T-helper 2 cell treated with Interferon-gamma antibody and Interleukin-4, amounts not matched to agents 100 ng/mL and 5 ng/mL, for 36 hours (primary cell): ENCODE measurements around the gene PDCD4. TPM values are rescaled to one million over a fixed set of nuclear protein-coding genes. Genes with fewer than 3 reads are reported as not detected.

Source experiments
- intact Hi-C: fragments of 100-400 bp; cut with micrococcal nuclease; formaldehyde crosslinking; loops from one replicate; pipeline ENCODE4 v1.15.1; 2023
- total RNA-seq: library from RNA; stranded (reverse); gene quantifications from 2 replicates; pipeline ENCODE4 v1.2.3, GENCODE V29; 2022

The PDCD4 gene
- total RNA-seq, 1 donor from 2014 or later = 49.4 TPM

DNA sequence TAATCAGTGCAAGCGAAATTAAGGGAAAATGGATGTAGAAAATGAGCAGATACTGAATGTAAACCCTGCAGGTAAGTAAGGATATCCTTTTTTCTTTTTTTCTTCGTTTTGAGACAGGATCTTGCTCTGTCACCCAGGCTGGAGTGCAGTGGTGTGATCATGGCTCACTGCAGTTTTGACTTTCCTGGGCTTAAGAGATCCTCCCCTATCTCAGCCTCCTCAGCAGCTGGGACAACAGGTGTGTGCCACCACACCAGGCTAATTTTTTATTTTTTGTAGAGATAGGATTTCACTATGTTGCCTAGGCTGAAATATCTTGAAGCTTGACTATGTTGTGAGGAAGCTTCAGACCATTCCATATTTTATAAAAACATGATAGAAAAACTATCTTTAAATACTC, 4.3 kb downstream of the PDCD4 start:
- intact Hi-C loops = no loop called here

DNA sequence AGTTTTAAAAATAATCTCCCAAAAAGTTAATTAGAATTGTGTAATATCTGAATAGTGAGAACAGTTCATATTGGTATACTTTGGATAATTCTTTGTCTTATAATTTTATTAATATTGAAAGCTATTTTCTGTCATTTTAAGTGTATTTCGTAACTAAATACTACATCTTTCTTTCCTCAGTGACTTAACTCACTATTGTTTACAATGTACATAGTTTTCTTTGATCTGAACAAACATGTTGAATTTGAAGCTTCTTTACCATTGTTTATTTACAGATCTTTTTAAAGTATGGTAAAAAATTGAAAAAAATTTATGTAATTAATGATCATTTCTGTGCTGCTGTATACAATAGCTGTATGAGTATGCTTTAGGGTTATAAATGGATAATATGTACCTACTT, 5.1 kb downstream of the PDCD4 start:
- intact Hi-C loops = no loop called here

DNA sequence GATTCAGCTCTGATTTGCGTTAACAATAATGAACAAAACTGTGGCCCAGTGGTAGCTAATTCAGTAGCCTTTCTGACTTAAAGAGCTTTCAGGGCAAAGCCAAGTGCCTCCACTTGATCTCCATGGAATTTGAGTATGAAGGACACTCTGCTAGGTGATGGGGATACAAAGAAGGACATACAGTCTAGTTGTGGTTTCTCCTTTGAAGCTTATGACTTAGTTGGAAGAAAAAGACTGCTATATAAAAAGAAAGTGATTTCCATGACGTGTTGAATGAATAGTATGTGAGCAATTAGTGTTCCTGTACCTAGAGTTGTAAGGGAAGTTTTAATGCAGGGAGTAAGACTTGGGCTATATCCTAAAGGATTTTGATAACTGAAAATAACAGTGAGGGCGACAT, 8.3 kb downstream of the PDCD4 start:
- intact Hi-C loops = no loop called here

DNA sequence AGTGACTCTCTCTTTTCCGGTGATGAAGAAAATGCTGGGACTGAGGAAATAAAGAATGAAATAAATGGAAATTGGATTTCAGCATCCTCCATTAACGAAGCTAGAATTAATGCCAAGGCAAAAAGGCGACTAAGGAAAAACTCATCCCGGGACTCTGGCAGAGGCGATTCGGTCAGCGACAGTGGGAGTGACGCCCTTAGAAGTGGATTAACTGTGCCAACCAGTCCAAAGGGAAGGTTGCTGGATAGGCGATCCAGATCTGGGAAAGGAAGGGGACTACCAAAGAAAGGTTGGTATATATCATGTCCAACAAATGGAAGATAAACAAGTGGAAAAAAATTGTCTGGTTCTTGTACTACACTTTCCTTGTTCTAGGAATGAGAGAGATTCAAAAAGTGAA, 9.5 kb downstream of the PDCD4 start:
- intact Hi-C loops = no loop called here

DNA sequence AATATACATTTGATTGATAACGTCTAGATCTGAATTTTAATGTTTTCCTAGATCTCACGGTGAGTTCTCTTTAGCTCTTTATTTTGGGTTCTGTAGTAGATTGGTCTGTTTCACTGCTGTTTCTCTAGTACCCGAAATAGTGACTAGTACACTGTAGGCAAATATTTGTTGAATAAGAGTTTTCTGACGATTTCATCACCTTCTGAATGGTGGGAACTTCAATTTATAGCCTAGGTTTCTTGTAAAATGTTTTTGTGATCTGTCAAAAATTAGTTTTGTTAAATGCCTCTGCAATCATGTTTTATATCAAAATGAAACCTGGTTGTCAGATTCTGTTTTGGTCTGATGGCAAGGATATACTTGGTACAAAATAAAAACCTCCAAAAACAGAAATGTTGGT, 10.2 kb downstream of the PDCD4 start:
- intact Hi-C loops = no loop called here

DNA sequence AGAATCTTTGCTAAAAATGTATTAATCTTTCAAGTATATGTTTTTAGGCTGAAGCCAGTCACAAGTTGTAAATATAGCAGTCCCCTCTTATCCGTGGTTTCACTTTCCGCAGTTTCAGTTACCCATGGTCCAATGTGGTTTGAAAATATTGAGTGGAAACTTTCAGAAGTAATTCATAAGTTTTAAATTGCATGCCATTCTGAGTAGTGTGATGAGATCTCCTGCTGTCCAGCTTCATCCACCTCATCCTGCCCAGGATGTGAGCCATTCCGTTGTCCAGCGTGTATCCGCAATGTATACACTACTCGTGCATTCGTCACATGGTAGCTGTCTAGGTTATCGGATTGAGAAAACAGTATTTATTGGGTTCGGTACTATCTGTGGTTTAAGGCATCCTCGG, 12.2 kb downstream of the PDCD4 start:
- intact Hi-C loops = loop anchor here (1.0 kb wide), 2 partner anchors 9 to 10 kb away; no protein-coding TSS in a partner anchor

DNA sequence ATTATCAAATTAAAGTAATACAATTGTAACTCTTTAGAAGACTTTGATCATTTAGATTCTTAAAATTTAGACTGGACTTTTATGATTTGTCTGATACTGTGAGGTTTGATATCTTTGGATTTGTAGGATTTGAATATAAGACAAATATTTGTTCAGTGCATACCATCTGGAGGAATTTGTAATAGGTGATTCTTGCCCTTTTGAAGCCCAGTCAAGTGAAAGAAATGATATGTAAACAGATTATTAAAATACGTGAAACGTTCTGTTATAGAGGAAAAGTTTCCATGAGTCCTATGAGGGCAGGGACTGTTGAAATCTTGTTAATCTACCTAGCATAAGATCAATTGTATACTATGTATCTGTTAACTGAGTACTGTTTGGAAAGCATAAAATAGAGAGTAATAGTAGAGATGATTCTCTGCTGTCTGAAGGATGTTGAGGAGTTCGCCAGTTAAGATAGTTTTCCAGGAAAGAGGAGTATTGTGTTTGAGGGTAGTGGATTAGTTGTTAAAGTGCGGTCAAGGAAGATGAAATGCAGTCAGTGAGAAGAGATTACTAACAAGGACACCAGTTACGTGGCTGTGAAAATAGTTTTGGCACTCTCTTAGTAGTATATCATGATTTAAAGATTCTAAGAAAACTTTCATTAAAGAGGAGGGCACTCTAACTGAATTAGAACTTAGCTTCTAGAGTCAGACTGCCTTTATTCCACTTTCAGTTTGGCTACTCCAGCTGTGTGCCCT, 14.4 kb downstream of the PDCD4 start:
- intact Hi-C loops = no loop called here

DNA sequence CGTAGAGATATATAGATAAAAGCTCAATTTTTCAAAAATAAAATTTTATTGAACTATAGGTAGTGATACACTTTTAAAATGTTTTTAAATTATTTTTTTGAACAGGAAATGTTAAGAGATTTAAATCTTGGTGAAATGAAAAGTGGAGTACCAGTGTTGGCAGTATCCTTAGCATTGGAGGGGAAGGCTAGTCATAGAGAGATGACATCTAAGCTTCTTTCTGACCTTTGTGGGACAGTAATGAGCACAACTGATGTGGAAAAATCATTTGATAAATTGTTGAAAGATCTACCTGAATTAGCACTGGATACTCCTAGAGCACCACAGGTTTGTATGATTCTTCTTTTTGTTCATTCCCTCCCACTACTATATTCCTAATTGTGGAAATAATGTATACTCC, 15.8 kb downstream of the PDCD4 start:
- intact Hi-C loops = no loop called here

DNA sequence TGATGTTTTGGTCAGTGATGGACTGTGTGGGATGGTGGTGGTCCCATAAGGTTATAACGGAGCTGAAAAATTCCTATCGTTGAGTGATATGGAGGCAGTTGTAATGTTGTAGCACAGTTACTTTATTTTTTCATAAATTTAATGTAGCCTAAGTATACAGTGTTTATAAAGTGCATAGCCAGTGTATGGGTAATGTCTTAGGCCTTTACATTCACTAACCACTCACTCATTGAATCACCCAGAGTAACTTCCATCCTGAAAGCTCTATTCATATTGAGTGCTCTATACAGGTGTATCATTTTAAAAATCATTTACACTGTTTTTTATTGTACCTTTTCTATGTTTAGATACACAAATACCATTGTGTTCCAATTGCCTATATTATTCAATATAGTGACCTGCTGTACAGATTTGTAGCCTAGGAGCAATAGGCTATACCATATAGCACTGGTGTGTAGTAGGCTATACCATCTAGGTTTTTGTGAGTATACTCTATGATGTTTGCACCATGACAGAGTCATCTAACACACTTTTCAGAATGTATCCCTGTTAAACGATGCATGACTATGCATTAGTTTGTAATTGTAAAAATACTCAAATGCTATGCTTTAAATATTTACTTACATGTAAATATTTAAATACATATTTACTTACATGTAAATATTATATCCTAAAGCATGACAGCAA, 21.0 kb downstream of the PDCD4 start:
- intact Hi-C loops = loop anchor here (1.0 to 2.0 kb wide), 4 partner anchors 8 to 282 kb away; no protein-coding TSS in a partner anchor

DNA sequence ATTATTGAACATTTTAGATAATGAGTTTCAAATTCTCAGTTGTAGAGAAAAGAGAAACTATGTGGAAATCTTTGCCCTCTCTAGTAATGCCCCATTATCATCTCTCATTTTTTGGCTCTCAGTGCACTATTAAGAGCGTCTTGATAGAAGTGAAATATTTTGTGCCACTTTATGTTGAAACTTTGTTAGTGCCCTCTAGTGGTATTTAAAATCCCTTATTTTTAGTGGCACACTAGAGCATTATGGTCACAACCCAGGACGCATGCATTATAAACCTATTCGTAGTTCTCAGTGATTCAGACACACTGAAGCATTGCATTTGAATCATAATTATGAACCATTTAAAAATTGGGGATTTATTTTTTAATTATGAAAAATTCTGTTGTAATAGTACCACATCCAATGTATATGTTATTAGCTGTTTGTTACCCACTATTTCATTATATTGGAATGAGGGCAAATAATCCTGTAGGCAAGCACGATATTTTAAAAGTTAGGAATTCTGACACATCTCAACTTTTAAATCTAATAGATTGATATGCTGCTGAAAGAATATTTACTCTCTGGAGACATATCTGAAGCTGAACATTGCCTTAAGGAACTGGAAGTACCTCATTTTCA, 21.9 kb downstream of the PDCD4 start:
- intact Hi-C loops = loop anchor here (1.0 to 2.0 kb wide), 4 partner anchors 9 to 283 kb away; no protein-coding TSS in a partner anchor

DNA sequence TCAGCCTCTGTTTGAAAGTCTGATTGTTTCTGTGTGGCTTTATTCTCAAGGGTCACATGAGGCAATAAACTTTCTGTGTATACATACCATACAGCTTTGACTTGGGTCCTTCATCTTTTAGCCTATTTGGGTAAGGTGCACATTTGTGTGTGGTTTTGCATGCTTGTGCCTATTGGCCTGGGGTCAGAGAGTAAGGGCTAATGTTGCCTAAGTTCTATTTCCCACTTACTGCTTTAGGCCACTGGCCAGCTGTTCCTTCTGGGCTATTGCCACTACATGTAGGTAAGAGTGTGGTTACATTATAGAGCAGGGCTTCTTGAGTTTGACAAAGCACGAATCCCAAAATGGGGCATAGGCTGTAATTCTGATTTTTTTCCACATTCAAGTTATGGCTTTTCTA, 25.5 kb downstream of the PDCD4 start:
- intact Hi-C loops = no loop called here

DNA sequence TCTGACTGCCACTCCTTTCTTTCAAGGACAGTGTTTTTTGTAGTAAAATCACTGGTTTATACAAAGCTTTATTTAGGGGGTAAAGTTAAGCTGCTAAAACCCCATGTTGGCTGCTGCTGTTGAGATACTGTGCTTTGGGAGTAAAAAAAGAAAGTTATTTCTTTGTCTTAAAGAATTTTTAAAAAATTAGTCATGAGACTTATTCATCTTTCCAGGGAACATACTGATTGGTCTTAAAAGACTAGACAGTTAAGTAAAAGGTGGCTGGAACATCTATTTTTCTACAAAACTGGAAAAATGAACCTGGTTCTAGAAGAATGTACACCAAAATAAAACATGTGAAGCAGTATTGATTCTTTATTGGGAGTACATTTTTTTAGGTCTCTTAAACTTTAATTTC, 26.7 kb downstream of the PDCD4 start:
- intact Hi-C loops = no loop called here

DNA sequence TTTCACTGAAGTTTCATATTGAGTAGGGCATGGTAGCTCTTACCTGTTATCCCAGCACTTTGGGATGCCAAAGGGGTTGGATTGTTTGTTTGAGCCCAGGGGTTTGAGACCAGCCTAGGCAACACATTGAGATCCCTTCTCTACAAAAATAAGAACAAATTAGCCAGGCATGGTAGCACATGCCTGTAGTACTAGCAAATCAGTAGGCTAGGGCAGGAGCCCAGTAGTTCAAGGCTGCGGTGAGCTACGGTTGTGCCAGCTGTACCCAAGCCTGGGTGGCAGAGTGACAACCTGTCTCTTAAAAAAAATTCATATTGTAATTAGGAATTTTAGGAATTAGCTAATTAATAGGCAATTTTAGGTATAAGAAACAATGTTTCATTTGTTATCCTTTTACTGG, 29.3 kb downstream of the PDCD4 start:
- intact Hi-C loops = no loop called here

DNA sequence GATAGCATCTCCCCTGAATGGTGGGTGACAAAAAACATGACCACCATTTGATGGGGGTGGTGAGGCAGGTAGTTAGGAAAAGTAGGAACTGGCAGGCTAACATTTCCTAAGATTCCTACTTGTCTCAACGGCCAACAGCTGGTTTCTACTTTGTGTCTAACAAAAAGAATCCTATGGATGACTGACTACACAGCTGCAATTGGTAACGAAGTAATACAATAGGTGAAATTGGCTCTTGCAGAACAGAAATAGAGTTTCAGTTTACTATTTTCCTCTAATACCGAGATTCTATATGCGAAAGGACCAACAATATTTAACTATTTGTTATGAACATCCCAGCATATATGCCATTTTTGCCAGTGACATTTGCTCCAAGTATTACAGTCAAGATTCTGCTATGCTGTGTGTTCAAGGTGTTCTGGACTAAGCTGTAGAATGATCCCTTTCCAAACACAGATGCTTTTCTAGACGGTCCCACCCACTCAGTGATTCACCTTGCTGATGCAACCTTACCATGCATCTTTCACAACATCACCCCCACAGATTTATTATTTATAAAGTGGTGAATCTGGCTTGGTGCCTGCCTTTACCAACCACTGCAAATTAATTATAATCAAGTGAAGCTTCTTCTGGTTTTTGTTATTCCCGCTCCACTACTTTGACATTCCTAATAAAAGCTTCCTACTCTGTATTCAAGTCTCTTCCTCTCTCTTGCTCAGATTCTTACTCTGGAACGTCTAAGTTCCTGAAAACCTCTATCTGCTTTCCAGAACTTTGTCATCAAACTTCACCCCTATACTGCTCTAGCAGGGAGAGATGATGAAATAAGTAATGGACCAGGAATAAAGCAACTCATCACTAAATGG, 30.5 kb downstream of the PDCD4 start:
- intact Hi-C loops = loop anchor here (2.0 kb wide), 1 partner anchor 17 kb away; the partner anchor contains the start of genes BBIP1 and SHOC2

DNA sequence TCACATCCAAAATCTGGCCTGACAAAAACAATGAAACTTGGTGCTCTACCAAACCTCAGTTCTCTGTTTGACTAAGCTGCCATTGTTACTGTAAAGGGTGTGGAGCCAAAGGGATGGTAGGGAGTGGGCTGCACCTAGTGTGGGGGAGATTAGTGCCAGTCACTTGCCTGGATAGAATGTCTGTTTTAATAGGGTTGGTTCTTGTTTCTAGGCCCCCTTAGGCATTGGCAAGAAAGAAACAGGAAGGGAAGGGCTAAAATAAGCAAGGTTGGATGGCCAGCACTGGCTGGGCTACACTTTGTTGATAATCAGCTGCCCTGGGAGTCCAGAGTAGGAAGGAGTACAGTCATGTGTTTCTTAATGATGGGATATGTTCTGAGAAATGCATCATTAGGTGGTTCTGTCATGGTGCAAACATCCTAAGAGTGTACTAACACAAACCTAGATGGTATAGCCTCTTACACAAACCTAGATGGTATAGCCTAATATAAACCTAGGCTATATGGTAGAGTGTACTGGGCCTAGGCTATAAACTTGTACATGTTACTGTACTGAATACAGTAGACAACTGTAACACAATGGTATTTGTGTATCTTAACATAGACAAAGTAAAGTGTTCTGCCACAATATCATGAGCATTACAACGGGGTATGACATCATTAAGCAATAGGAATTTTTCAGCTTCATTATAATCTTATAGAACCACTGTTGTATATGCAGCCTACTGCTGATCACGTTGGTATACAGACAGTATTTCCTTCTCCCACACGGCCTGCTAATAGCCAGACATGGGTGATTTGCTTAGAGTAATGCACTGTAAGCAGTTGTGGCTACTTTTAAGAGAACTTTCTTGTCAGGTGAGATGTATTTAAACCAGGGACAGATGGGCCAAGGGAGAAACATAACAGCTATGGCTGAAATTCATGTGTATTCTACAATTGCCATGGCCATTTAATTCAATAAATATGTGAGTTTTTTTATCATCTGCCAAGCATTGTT, 31.9 kb downstream of the PDCD4 start:
- intact Hi-C loops = loop anchor here (2.0 kb wide), 1 partner anchor 15 kb away; the partner anchor contains the start of genes BBIP1 and SHOC2

DNA sequence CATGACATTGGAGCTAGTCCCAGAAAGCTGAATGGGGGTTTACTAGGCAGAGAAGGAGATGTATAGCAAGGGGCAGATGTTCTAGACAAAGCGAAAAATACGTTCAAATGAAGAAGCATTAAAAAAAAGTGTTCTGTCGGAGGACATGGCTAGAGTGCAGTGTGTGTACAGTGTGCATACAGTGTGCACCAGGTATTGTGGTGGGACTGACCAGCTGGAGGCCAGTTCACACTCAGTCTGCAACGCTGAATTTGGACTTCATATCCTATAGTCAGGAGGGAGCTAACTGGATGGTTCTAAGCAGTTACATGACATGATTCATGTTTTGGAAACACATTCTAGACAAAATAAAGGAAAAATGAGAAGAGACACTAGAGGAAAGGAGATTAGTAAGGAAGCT, 38.4 kb downstream of the PDCD4 start:
- intact Hi-C loops = no loop called here

DNA sequence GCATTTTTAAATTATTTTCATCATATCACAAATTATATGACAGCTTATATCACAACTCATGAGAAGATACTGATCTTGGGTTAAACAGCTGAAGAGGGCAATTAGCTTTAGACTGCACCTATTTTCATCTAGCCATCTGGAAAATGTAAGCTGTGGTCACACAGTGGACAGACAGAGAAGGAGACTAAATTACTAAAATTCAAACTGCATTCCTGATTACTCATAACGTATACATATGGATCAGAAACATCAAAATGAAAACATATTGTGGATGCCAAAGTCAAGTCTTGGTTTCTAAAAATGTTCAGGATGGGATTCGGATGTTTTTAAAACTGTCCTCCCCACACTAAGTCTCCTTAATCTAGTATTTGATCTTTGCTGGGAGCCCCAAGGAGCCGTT, 40.6 kb downstream of the PDCD4 start:
- intact Hi-C loops = no loop called here

DNA sequence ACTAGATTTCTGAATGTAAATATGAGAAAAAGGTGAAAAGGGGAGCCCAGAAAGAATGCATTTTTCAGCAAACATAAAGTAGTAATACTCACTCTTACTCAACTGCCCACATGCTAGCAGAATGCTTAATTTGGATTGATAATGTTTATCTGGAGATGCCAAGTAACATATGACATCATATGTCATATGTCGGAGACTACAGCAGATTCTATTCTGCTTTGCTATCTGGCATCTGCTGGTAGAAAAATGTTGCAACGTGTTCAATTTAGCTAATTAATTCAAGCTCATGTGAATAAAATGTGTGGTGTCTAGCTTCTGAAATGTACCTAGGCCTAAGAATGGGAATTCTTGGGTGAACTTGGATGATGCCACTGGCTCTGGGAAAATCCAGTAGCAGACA, 42.7 kb downstream of the PDCD4 start:
- intact Hi-C loops = no loop called here

DNA sequence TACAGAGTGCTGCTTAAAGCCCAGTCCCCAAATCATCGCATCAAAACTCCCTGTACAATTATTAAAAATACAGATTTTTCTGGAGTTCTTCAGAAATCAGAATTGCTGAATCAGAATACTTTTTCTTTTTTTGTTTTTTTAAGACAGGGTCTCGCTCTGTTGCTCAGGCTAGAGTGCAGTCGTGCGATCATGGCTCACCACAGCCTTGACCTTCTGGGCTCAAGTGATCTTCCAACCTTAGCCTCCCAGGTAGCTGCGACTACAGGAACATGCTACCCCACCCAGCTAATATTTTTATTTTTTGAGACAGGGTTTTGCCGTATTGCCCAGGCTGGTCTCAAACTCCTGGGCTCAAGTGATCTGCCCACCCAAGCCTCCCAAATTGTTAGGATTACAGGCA, 43.3 kb downstream of the PDCD4 start:
- intact Hi-C loops = loop anchor here (5.0 kb wide), 1 partner anchor 688 kb away; no protein-coding TSS in a partner anchor

DNA sequence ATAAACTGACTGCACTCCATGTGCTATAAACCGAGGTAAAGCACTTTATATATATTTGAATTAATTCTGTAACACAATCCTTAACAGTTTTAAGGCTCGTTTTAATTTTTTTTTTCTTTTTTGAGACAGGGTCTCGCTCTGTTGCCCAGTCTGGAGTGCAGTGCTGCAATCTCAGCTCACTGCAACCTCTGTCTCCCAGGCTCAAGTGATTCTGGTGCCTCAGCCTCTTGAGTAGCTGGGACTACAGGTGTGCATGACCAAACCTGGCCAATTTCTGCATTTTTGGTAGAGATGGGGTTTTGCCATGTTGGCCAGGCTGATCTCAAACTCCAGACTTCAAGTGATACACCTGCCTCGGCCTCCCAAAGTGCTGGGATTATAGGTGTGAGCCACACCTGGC, 43.9 kb downstream of the PDCD4 start:
- intact Hi-C loops = loop anchor here (5.0 kb wide), 1 partner anchor 688 kb away; no protein-coding TSS in a partner anchor
